Subcutaneous abdominal adipose tissue (tissue), 5 donors: ENCODE data around the gene RUBCN.
"Not testable (repeated sequence)": the region's sequence is repeated elsewhere in the genome, so short reads cannot be mapped to it uniquely, and the experiment has no call there.

Source experiments
- H3K27ac ChIP-seq: one replicate; pipeline ENCODE4 v1.7.0; 2013; ENCODE audit warnings: low read depth, mild to moderate bottlenecking, inconsistent platforms, low read length, moderate library complexity
- H3K27me3 ChIP-seq, 5 donors: one replicate each; pipeline ENCODE4 v1.7.0; 2013; ENCODE audit warnings: low read length in 5 of 5, inconsistent platforms in 1 of 5; ENCODE audit not compliant: control insufficient read depth in 5 of 5, insufficient read depth in 4 of 5
- H3K36me3 ChIP-seq, 5 donors: one replicate each; pipeline ENCODE4 v1.7.0; 2013; ENCODE audit warnings: low read length in 5 of 5; ENCODE audit not compliant: control insufficient read depth in 5 of 5, insufficient read depth in 5 of 5
- H3K4me1 ChIP-seq, 5 donors: one replicate each; pipeline ENCODE4 v1.7.0; 2013; ENCODE audit warnings: low read length in 5 of 5, mild to moderate bottlenecking in 3 of 5, moderate library complexity in 1 of 5; ENCODE audit not compliant: control insufficient read depth in 5 of 5, insufficient read depth in 5 of 5
- H3K4me3 ChIP-seq, 5 donors: one replicate each; pipeline ENCODE4 v1.7.0; 2013; ENCODE audit warnings: low read length in 5 of 5, low read depth in 1 of 5
- H3K9ac ChIP-seq, 5 donors: one replicate each; pipeline ENCODE4 v1.7.0; 2013; ENCODE audit warnings: low read length in 5 of 5, mild to moderate bottlenecking in 4 of 5, moderate library complexity in 3 of 5
- H3K9me3 ChIP-seq, 5 donors: one replicate each; pipeline ENCODE4 v1.7.0; 2013; ENCODE audit warnings: low read length in 5 of 5; ENCODE audit not compliant: control insufficient read depth in 5 of 5
- donor health status: healthy.
- donor health status: healthy.
- donor health status: healthy.
- donor health status: healthy.
- donor health status: healthy.

Gene RUBCN

DNA sequence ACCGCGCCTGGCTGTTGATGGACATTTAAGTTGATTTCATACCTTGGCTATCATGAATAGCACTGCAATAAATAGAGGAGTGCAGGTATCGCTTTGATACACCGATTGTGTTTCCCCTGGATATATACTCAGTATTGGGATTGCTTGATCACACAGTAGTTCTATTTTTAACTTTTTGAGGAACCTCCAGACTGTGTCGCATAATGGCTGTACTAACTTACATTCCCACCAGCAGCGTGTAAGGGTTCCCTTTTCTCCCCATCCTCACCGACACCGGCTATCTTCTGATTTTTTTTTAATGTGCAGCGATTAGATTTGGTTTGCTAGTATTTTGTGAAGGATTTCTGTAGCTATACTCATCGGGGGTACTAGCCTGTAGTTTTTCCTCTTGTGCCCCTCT is 16.0 kb downstream of the RUBCN start:
- Histone ChIP-seq H3K9ac (no peak overlapping the region), H3K36me3 (peaks cover 0 to 11% (median 3%) of the 10 kb centered on the region in 5 donors), H3K9me3 (peaks cover 0 to 2% (median 0%) of the 10 kb centered on the region in 5 donors), H3K27ac (no peak overlapping the region), H3K27me3 (no peaks in the 10 kb centered on the region), H3K4me1 (peaks cover 0 to 6% (median 0%) of the 10 kb centered on the region in 5 donors), H3K4me3 (no peak overlapping the region)

DNA sequence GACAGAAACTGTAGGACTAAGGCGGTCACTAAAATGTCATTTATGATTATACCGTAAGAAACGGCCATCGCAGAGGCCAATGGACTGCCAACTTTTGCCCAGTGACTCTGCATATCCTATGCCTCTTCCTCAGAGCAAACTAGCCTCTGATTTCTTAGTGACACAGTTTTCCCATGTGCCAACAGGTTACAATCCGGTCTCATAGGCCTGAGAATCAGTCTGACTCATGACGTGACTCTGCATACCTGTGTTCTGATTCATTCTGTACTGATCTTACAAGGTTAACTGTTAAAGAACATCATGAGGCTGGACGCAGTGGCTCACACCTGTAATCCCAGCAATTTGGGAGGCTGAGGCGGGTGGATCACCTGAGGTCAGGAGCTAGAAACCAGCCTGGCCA is 17.8 kb downstream of the RUBCN start:
- Histone ChIP-seq H3K9ac (no peak overlapping the region), H3K27me3 (no peaks in the 10 kb centered on the region), H3K9me3 (peaks cover 0 to 2% (median 0%) of the 10 kb centered on the region in 5 donors), H3K4me3 (no peak overlapping the region), H3K36me3 (peaks cover 0 to 14% (median 3%) of the 10 kb centered on the region in 5 donors), H3K4me1 (peaks cover 0 to 6% (median 0%) of the 10 kb centered on the region in 5 donors), H3K27ac (no peak overlapping the region)

DNA sequence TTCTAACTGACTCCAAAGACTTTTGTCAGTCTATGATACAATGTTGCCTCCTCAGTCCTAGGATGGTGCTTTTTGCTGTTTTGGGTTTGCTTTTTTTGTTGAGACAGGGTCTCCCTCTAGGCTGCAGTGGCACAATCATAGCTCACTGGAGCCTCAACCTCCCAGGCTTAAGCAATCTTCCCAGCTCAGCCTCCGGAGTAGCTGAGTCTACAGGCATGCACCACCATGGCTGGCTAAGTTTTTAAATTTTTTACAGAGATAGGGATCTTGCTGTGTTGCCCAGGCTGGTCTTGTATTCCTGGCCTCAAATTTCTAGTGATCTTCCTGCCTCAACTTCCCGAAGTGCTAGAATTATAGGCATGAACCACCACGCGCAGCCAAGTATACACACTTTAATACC is 22.5 kb downstream of the RUBCN start:
- H3K9ac ChIP-seq = no peak overlapping the region
- H3K27me3 ChIP-seq = no peaks in the 10 kb centered on the region
- peaks cover 0 to 14% (median 3%) of the 10 kb centered on the region in 5 donors for H3K36me3 ChIP-seq
- no peak overlapping the region for H3K4me3 ChIP-seq
- no peak overlapping the region for H3K27ac ChIP-seq
- no peaks in the 10 kb centered on the region for H3K9me3 ChIP-seq
- H3K4me1 ChIP-seq = peaks cover 4 to 16% (median 10%) of the 10 kb centered on the region in 5 donors

DNA sequence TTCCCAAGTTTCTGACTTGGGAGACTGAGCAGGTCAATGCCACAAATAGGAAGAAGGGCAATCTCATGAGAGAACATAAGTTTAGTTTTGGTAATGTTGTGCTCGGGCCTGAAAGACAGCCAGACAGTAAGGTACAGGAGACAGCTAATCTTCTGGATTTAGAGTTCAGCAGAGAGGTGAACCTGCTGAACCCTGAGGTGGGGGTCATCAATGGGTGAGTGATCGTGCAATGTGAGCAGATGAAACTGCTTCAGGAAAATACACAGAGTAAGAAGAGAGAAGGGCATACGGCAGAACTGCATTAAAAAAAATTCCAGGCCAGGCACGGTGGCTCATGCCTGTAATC is 23.3 kb downstream of the RUBCN start:
- H3K4me3 ChIP-seq = no peak overlapping the region
- peaks cover 0 to 14% (median 3%) of the 10 kb centered on the region in 5 donors for H3K36me3 ChIP-seq
- H3K27me3 ChIP-seq = no peaks in the 10 kb centered on the region
- no peak overlapping the region for H3K9ac ChIP-seq
- no peaks in the 10 kb centered on the region for H3K9me3 ChIP-seq
- peaks cover 4 to 16% (median 10%) of the 10 kb centered on the region in 5 donors for H3K4me1 ChIP-seq
- peak overlapping the region; percentile 81 for H3K27ac ChIP-seq

DNA sequence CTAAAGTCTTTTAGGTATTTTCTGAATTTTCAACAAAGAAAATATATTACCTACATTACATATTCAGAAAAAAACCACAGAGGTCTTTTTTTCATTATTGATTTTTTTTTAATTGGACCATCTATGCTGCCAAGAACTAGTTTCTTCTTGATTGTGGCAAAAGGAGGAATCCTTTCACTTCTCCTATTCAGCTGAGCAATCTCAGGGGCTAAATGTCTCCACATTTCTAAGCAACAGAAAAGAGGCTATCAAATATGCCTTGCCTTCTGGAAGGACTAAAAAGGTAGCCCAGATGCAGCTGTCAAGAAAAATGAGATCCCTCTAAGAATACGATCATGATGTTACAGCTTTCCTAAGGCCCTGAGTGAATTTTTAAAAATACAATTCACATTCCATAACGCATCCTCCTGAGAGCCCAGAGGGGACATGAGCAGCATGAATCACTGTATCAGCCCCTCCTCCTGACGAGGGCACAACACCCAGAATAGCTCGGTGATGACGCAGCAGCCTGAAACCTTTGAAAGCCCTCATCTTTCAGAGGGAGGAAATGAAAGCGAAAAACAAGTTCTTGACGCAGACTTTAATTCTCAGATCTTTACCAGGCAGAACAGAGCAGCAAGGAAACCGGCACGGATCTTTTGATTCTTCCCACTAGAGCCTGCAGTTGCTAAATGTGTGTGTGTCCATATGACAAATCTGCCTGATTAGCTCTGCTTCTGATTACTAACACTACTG is 24.6 kb downstream of the RUBCN start:
- H3K4me1 ChIP-seq = peaks cover 4 to 16% (median 10%) of the 10 kb centered on the region in 5 donors
- H3K36me3 ChIP-seq = peaks cover 0 to 10% (median 0%) of the 10 kb centered on the region in 5 donors
- H3K9ac ChIP-seq = peak overlapping the region; percentile 21 to 76 (median 57)
- no peaks in the 10 kb centered on the region for H3K9me3 ChIP-seq
- no peaks in the 10 kb centered on the region for H3K27me3 ChIP-seq
- peak overlapping the region; percentile 81 for H3K27ac ChIP-seq
- peak overlapping the region; percentile 19 to 63 (median 53) for H3K4me3 ChIP-seq

DNA sequence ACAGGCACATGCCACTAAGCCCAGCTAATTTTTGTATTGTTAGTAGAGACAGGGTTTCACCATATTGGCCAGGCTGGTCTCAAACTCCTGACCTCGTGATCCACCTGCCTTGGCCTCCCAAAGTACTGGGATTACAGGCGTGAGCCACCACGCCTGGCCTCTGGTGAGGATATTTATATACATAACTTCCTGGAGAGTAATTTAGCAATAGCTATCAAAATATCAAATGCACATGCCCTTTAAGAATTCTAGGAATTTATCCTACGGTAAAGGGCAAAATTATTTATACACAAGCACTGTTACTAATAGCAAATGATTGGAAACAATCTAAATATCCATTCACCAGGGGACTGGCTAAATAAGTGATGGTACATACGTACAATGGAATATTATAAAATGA is 25.7 kb downstream of the RUBCN start:
- not testable (repeated sequence) for H3K4me3 ChIP-seq, H3K36me3 ChIP-seq, H3K9ac ChIP-seq, H3K27me3 ChIP-seq, H3K9me3 ChIP-seq
- peaks cover 4 to 16% (median 10%) of the 10 kb centered on the region in 5 donors for H3K4me1 ChIP-seq
- peak overlapping the region; percentile 81 for H3K27ac ChIP-seq

DNA sequence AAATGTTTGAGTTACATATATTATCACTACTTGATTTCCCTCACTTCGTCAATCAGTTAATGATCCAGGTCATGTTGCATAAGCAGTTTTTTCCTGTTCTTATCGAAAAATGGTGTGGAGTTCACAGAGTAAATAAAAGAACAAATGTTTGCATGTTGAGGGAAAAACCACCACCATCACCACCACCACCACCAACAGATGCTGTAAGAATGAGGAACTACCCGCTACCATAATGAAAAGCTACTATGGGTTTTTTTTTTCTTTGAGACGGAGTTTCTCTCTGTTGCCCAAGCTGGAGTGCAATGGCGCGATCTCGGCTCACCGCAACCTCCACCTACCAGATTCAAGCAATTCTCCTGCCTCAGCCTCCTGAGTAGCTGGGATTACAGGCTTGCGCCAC is 27.6 kb downstream of the RUBCN start:
- no peak overlapping the region for H3K9ac ChIP-seq
- no peaks in the 10 kb centered on the region for H3K27me3 ChIP-seq
- H3K9me3 ChIP-seq = no peaks in the 10 kb centered on the region
- no peak overlapping the region for H3K27ac ChIP-seq
- peaks cover 4 to 16% (median 10%) of the 10 kb centered on the region in 5 donors for H3K4me1 ChIP-seq
- peaks cover 0 to 10% (median 8%) of the 10 kb centered on the region in 5 donors for H3K36me3 ChIP-seq
- no peak overlapping the region for H3K4me3 ChIP-seq

DNA sequence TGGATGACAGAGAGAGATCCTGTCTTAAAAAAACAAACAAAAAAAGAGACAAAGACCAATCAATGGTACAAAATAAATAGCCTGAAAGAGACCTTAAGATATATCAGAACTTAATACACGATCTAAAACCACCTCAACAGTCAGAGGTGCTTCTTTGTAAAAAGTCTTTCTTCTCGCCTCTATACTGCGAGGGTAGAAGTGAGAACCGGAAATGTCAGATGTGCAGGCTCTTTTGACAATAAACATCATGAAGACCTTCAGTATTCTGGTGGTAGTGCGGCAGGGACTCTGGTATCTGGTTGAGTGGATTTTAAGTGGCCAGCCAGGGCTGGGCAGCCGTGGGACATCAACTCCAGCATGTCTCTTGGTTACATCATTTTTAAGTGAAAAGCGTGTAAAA is 30.0 kb downstream of the RUBCN start:
- H3K4me3 ChIP-seq = no peak overlapping the region
- H3K27ac ChIP-seq = no peak overlapping the region
- H3K9me3 ChIP-seq = no peaks in the 10 kb centered on the region
- no peaks in the 10 kb centered on the region for H3K4me1 ChIP-seq
- H3K27me3 ChIP-seq = no peaks in the 10 kb centered on the region
- H3K36me3 ChIP-seq = peaks cover 0 to 27% (median 20%) of the 10 kb centered on the region in 5 donors
- no peak overlapping the region for H3K9ac ChIP-seq

DNA sequence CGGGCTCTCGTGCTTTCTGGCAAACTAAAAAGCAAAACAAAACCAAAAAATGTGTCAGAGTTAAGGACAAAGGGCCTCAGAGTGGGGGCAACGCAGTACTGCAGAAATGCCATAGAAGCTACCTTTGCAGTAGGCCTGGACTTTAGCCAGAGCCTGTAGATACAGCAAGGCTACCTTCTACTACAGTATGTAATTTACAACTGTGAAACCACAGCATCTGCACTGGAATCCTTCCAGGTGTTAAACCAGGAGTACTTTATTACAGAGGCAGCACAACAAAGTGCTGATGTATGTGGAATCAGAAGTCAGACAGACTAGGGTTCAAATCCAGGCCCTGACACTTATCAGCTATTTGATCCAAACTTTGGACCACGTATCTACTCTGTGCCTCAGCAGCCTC is 34.9 kb downstream of the RUBCN start:
- H3K9ac ChIP-seq = peak overlapping the region in 1 of 5 donors; percentile 6
- no peak overlapping the region for H3K4me3 ChIP-seq
- H3K27ac ChIP-seq = no peak overlapping the region
- H3K27me3 ChIP-seq = peaks cover 0 to 3% (median 0%) of the 10 kb centered on the region in 5 donors
- peaks cover 0 to 3% (median 0%) of the 10 kb centered on the region in 5 donors for H3K9me3 ChIP-seq
- H3K4me1 ChIP-seq = peaks cover 0 to 4% (median 0%) of the 10 kb centered on the region in 5 donors
- peaks cover 3 to 69% (median 51%) of the 10 kb centered on the region in 5 donors for H3K36me3 ChIP-seq

DNA sequence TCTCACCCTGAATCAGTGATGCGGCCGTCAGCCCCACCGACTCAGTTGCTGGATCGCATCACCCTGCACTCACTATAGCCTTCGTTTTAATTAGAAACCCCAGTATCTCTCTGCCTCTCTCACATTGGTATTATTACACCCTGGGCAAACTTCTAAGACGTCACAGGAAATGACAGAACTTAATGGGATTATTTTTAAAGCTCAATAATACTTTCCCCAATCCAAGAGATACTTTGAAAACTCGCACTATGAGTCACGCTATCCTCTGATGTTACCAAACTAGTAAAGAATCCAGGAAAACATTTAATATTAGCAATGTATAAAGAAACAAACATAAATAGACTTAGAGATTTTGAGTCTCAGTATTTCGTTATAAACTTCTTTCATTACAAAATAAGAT is 36.6 kb downstream of the RUBCN start:
- Histone ChIP-seq H3K27ac (no peak overlapping the region), H3K27me3 (peaks cover 0 to 3% (median 0%) of the 10 kb centered on the region in 5 donors), H3K9ac (no peak overlapping the region), H3K36me3 (peaks cover 3 to 84% (median 63%) of the 10 kb centered on the region in 5 donors), H3K9me3 (peaks cover 0 to 3% (median 0%) of the 10 kb centered on the region in 5 donors), H3K4me3 (no peak overlapping the region), H3K4me1 (peaks cover 0 to 4% (median 0%) of the 10 kb centered on the region in 5 donors)
